BJ (cell line): ENCODE results near the gene FOXL2. TPM values are rescaled to one million over a fixed set of nuclear protein-coding genes. Genes with fewer than 3 reads are reported as not detected.

Experiments used
- CTCF ChIA-PET: fragments of 350-600 bp; formaldehyde crosslinking; extraction: SDS; loops from one replicate; lab custom pipeline; 2021; ENCODE audit warnings: antibody characterized with exemption, inconsistent platforms; lab: Yijun Ruan, JAX
- POLR2A ChIA-PET: fragments of 300-600 bp; sonication (Branson Sonifier 250); formaldehyde crosslinking; extraction: SDS; loops from one replicate; lab custom pipeline; 2021; ENCODE audit warnings: antibody characterized with exemption; lab: Charles Lee
- DNase-seq: peaks from one replicate; pipeline ENCODE4 v3.0.0-alpha.2; 2011; ENCODE audit warnings: low read depth
- H3K27me3 ChIP-seq: 2 replicates; pipeline ENCODE4 v1.6.0; 2011; ENCODE audit warnings: low read length; ENCODE audit not compliant: control insufficient read depth, insufficient read depth
- H3K36me3 ChIP-seq: 2 replicates; pipeline ENCODE4 v1.5.1; 2011; ENCODE audit warnings: low read length; ENCODE audit not compliant: control insufficient read depth, insufficient read depth
- H3K4me3 ChIP-seq: 2 replicates; pipeline ENCODE4 v1.5.1; 2011; ENCODE audit warnings: low read depth, mild to moderate bottlenecking, control low read depth, low read length
- CTCF ChIP-seq: IDR thresholded peaks from 2 replicates; pipeline ENCODE4 v1.5.1; 2011; ENCODE audit warnings: low read depth, mild to moderate bottlenecking, control low read depth, inconsistent platforms, low read length, moderate library complexity; ENCODE audit not compliant: insufficient read depth
- polyA plus RNA-seq: library from polyadenylated mRNA; depleted of rRNA; stranded (reverse); fragments of >200 nt; gene quantifications from 2 replicates; pipeline ENCODE4 v1.2.3, GENCODE V29; 2011

FOXL2 gene
- polyA plus RNA-seq, 1 experiment = 0.05 TPM

- H3K36me3 ChIP-seq = no peaks in the 10 kb centered on the region
- CTCF ChIA-PET = no interaction called here
- H3K4me3 ChIP-seq = no peak overlapping the region
- no peak for TF ChIP-seq CTCF
- no peaks in the 10 kb centered on the region; the same call in none of the 2 replicates for H3K27me3 ChIP-seq
- DNase-seq = no peak
- POLR2A ChIA-PET = no interaction called here
These were observed 29.1 kb upstream of the FOXL2 start for GRCh38 chr3:138976047-138976446.

- no peak for TF ChIP-seq CTCF
- Histone ChIP-seq H3K4me3 (no peak overlapping the region), H3K36me3 (no peaks in the 10 kb centered on the region), H3K27me3 (peaks cover 2% of the 10 kb centered on the region)
- no peak for DNase-seq
- POLR2A ChIA-PET = no interaction called here
- CTCF ChIA-PET = interaction anchor here (0.9 to 3.6 kb wide), 3 partner anchors 8 to 52 kb away, joined by 3 to 12 read pairs (median 3); no protein-coding TSS in a partner anchor
These were observed 28.4 kb upstream of the FOXL2 start for GRCh38 chr3:138975351-138975750.

GRCh38 chr3:138974462-138974861, 27.5 kb upstream of the FOXL2 start:
- CTCF ChIA-PET = interaction anchor here (1.3 to 3.6 kb wide), 2 partner anchors 38 to 51 kb away, joined by 3 to 12 read pairs; no protein-coding TSS in a partner anchor
- no peak for TF ChIP-seq CTCF
- DNase-seq = no peak

GRCh38 chr3:138972941-138973340, 26.0 kb upstream of the FOXL2 start:
- POLR2A ChIA-PET = no interaction called here
- DNase-seq = no peak
- TF ChIP-seq CTCF = no peak
- Histone ChIP-seq H3K4me3 (no peak overlapping the region), H3K27me3 (peaks cover 2% of the 10 kb centered on the region; the same call in 1 of the 2 replicates), H3K36me3 (no peaks in the 10 kb centered on the region)
- CTCF ChIA-PET = interaction anchor here (0.9 to 3.6 kb wide), 2 partner anchors 37 to 50 kb away, joined by 3 to 12 read pairs; no protein-coding TSS in a partner anchor

More at GRCh38 chr3:138974462-138974861, 27.5 kb upstream of the FOXL2 start:
- POLR2A ChIA-PET = no interaction called here
- Histone ChIP-seq H3K4me3 (no peak overlapping the region), H3K36me3 (no peaks in the 10 kb centered on the region), H3K27me3 (peaks cover 2% of the 10 kb centered on the region)

- Histone ChIP-seq H3K27me3 (peaks cover 2% of the 10 kb centered on the region; the same call in 1 of the 2 replicates), H3K4me3 (no peak overlapping the region), H3K36me3 (no peaks in the 10 kb centered on the region)
- CTCF ChIA-PET = interaction anchor here (1.0 to 3.6 kb wide), 2 partner anchors 8 to 36 kb away, joined by 3 to 12 read pairs; no protein-coding TSS in a partner anchor
- TF ChIP-seq CTCF = no peak
- POLR2A ChIA-PET = no interaction called here
- DNase-seq = no peak
These were observed 24.9 kb upstream of the FOXL2 start for GRCh38 chr3:138971766-138972320.
